GM18867 (cell line): ENCODE data around the gene GALK1.

Experiments used
- ATAC-seq: cut with Tn5 transposase; IDR thresholded peaks from one replicate; pipeline ENCODE4 v1.9.1; 2021; ENCODE audit warnings: mild to moderate bottlenecking, moderate library complexity; ENCODE audit not compliant: unreplicated experiment

Gene GALK1

DNA sequence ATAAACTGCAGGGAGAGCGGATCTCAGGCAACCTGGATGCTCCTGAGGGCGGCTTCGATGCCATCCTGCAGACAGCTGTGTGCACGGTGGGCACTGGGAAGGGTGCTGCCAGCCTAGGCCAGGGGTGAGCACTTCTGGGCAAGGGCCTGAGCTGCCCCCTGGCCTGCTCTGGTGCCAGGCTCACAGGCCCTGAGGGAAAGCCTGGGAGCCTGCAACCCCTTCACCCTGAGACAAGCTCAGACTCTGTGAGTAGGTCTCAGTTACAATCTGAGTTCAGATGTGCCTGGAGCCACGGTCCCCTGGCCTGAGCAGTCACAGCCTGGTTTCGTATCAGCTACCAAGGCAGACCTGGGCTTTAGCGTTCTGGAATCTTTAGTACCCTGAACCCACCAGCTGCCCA, 35.6 kb downstream of the GALK1 start:
- no peak for ATAC-seq

DNA sequence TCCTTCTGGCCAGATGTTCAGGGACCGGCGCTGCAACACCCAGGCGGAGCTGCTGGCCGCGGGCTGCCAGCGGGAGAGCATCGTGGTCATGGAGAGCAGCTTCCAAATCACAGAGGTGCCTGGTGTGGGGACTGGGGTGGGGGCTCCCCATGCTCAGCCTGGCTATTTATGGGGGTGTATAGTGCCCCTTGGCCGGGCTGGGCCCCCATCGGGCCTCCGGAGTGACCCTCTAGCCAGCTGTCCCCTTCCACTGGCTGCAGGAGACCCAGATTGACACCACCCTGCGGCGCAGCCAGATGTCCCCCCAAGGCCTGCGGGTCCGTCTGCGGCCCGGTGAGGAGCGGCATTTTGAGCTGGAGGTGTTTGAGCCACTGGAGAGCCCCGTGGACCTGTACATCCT, 37.6 kb downstream of the GALK1 start:
- ATAC-seq, result no peak

DNA sequence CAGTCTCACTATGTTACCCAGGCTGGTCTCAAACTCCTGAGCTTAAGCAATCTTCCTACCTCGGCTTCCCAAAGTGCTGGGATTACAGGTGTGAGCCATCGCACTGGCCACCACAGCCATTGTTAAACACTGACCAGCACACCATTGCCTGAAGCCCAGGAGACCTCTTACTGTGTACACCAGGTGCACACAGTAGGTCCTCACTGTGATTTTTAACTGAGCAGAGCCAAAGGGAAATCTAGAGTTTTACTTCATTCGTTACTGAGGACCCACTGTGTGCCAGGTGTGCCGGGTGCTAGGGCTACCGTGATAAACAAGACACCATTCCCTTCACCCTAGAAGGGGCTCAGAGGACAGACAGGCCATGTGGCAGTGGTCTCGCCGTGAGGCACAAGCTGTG, 39.5 kb downstream of the GALK1 start:
- no peak for ATAC-seq

DNA sequence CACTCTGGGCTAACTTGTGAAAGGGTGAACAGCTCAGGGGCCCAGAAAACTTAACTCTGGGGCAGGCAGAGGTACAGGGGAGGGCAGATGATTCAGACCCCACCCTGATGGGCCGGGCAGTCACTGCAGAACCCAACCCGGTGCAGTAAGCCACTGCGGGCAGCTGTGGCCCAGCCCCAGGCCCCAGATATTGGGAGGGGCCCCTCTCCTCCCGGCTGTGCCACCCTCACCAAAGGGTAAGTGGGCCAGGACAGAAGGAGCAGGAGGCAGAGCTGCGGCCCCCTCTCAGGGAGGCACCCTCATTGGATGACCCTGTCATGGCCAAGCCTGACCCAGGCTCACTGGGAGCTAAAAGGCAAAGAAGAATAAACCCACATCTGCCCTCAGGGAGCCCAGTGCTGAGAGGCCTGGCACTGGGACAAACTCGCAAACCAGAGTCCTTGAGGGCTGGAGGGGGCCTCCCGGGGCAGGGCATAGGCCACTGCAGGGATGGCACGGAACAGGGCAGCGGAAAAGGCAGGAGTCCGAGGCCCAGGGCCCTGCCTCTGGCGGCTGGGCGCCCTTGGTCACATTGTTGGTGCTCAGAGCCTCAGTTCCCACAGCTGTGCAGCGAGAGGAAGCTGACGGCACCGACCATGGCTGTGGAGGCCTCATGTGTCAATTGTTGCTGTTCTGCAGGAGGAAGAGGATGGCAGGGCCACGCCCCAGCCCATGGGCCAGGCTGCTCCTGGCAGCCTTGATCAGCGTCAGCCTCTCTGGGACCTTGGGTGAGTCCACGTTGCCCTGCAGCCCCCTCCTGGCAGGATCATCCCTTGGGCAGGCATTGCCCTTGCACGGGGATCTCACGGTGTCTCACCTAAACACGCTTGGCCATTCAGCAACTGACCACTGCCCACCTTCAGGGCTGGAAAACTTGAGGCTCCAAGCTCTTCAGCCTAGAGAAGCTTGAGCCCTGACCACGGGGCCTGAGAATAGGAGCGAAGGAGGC, 40.7 kb downstream of the GALK1 start:
- no peak for ATAC-seq

DNA sequence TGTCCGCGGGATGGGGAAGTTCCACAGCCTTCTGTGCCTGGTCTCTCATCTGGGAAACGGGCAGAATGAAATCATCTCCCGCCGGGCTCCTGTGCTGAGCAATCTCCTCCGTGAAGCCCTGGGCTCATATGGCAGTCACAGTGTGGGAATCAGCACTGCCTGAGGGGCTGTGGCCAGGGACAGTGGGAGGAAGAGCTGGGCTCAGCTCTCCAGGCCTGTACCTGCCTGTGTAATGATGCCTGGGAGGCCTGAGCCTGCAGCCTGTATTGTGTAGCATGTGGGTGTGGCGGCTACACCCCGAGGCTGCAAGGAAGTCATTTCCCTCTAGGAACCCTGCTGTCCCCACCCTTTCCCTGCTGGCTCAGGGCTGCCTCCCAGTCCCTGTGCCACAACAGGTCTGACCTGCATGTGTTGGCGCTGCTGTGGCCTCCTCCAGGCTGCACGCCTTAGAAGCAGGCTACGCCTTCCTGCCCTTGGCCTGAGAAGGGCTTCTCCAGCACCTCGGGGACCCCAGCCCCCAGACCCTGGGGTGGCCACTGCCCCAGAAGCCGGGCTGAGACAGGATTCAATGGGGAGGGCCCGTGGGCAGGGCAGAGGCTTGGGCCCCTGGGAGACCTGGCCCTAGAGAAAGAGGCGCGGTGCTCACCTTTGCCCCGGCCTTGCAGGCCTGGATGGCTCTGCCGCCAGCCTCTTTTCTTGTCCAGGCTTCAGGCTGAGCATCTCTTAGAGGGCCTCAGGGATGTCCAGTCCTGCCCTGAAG, 41.6 kb downstream of the GALK1 start:
- ATAC-seq, result no peak

DNA sequence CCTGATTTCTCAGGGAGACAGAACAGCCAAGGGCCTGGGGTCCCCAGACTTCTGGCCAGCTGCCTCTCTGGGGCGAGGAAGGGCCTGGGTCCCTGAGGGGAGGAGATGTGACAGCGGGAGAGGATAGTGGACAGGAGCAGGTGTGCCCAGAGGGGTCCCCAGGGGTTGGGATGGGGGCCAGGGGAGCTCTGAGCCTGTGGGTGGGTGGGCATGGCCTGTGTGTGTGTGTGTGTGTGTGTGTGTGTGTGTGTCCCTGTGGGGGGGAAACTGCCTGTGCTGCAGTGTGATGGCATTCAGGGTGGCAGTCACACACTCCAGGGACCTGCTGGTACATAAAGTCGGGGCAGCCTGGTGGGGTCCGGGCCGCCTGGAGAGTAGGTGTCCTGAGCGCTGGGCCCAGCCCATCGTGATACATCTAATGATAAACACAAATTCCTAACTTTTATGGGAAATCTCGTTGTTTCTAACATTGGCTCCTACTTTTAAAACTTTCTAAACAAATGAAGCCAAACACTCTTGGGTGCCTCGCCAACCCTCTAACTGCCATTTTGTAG, 42.4 kb downstream of the GALK1 start:
- ATAC-seq, result no peak

DNA sequence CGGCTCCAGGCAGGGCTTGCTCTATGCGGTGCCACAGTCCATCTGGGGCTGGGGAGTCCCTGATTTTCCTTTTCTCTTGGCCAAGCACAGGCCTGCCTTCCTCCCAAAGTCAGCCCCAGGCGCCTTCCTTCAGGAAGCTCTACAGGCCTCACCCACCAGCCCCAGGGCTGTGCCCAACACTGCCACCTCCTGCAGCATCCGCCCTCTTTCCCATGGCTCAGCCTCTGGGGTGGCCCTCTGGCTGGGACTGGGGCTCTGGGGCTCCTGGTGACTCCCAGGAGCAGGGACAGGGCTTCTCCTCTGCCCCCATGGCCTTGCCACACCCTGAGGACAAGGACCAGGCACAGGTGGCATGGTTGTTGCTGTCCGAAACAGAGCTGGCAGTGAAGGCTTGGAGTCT, 42.9 kb downstream of the GALK1 start:
- no peak for ATAC-seq

DNA sequence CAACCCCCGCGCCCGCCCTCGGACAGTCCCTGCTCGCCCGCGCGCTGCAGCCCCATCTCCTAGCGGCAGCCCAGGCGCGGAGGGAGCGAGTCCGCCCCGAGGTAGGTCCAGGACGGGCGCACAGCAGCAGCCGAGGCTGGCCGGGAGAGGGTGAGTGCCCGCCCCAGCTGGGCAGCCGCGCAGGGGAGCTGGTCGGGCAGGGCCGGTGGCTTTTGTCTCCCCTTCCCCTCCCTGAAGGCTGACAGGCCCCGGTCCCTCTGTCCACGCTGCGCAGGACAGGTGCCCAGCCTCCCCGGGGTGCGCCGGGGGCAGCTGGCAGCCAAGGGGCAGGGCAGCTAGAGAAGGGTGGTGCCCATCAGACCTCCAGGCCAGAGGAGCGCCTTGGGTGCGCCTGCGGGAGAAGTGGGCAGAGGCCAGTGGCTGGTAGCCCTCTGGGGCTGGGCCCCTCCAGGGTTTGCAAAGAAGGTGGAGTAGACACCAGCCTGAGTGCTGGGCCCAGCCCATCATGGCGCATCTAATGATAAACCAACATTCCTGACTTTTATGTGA, 43.5 kb downstream of the GALK1 start:
- no peak for ATAC-seq

DNA sequence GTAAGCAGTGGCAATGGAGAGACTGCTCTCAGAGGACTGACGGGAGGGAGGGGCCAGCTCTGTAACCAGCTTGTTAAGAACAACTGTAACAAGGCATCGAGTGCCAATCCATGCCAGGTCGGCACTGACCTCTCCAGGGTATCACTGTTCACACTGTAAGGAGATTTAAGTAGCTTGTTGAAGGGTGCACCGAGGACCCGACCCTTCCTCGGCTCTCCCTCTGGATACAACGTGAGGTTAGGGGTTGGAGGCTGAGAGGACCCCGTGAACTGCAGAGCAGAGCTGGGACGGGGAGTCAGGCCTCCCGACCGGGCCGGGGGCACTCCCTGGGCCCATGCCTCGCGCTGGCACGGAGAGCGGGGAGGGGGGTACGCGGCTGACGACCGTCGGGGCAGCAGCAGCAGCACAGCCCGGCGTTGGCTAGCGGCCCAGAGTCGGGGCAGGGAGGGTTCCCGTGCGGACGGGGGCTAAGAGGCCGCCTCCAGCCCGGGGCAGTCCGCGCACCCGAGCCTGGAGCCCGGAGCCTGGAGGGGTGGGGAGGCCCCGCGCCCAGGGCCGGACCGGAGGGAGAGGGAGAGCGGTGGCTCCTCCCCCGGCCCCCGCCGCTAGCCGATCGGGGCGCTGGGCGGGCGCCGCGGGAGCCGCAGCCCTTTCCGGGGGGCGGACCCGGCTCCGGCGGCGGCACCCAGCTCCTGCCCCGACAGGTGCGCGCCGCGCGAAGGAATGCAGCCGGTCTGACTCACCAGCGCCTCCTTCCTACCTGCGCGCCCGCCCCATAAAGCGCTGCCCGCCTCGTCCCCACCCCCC, 44.1 kb downstream of the GALK1 start, which contains the start of gene ITGB4:
Gene ITGB4 (plus strand): TSS at position 804 of the 807 bp plus-strand sequence. CDS start 3,245 bp downstream, outside the sequence.
- no peak for ATAC-seq

DNA sequence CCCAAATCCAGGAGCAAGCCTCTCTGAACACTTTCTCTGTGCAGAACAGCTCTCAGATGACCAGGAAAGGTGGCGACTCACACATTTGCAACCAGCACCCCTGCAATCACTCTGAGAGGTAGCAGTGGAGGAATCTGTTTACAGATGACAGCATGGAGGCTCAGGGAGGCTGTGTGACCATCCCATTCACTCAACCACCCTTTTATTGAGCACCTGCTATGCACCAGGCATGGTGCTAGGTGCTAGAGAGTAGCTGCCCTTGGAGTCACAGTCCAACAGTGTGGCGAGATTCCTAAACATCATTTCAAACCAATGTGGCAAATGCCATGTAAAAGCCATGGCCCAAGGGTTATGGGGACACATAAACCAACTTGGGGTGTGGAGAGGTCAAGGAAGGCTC, 45.3 kb downstream of the GALK1 start:
- ATAC-seq, result no peak

DNA sequence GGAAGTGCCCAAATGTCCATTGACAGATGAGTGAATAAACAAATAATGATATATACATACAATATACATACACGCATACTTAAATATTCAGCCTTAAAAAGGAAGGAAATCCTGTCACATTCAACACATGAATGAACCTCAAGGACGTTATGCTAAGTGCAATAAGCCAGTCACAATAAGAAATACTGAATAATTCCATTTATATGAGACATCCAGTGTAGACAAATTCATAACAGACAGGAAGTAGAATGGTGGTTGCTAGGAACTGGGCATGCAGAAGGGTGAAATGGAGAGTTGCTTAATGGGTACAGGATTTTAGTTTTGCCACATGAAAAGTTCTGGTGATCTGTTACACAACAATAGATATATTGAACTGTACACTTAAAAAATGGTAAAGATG, 52.5 kb downstream of the GALK1 start:
- ATAC-seq, result no peak
